H9 (cell line): ENCODE data around the gene RSU1. TPM values are rescaled to one million over a fixed set of nuclear protein-coding genes. Genes with fewer than 3 reads are reported as not detected.
"Not testable (repeated sequence)": the region's sequence is repeated elsewhere in the genome, so short reads cannot be mapped to it uniquely, and the experiment has no call there.

Experiments used
- DNase-seq: peaks from one replicate; pipeline ENCODE4 v3.0.0-alpha.2; 2017
- H2AFZ ChIP-seq: one replicate; pipeline ENCODE4 v1.6.1; 2013; ENCODE audit warnings: mild to moderate bottlenecking, low read length, control low read depth, moderate library complexity
- H2AK5ac ChIP-seq: 2 replicates; pipeline ENCODE4 v1.6.1; 2013; ENCODE audit warnings: low read length, control low read depth, mixed read lengths; ENCODE audit not compliant: insufficient read length
- H2BK120ac ChIP-seq: one replicate; pipeline ENCODE4 v1.6.1; 2013; ENCODE audit warnings: low read depth, mild to moderate bottlenecking, low read length, control low read depth, inconsistent platforms; ENCODE audit not compliant: poor library complexity, severe bottlenecking
- H2BK12ac ChIP-seq: 2 replicates; pipeline ENCODE4 v1.6.1; 2013; ENCODE audit warnings: low read length, control low read depth, mixed read lengths, low read depth; ENCODE audit not compliant: insufficient read length
- H2BK15ac ChIP-seq: 2 replicates; pipeline ENCODE4 v1.6.1; 2013; ENCODE audit warnings: low read depth, low read length, control low read depth
- H2BK20ac ChIP-seq: one replicate; pipeline ENCODE4 v1.6.1; 2013; ENCODE audit warnings: low read depth, mild to moderate bottlenecking, low read length, control low read depth, inconsistent platforms; ENCODE audit not compliant: poor library complexity, severe bottlenecking
- H2BK5ac ChIP-seq: 2 replicates; pipeline ENCODE4 v1.6.1; 2013; ENCODE audit warnings: low read length, control low read depth, mixed read lengths; ENCODE audit not compliant: insufficient read length
- H3K14ac ChIP-seq: 2 replicates; pipeline ENCODE4 v1.6.1; 2013; ENCODE audit warnings: low read length, control low read depth; ENCODE audit not compliant: insufficient read depth
- H3K18ac ChIP-seq: 2 replicates; pipeline ENCODE4 v1.6.1; 2013; ENCODE audit warnings: low read depth, mild to moderate bottlenecking, mixed read lengths, low read length, control low read depth; ENCODE audit not compliant: insufficient read length
- H3K23ac ChIP-seq: 2 replicates; pipeline ENCODE4 v1.6.1; 2013; ENCODE audit warnings: low read length, control low read depth, mixed read lengths, low read depth; ENCODE audit not compliant: insufficient read length
- H3K23me2 ChIP-seq: 2 replicates; pipeline ENCODE4 v1.6.1; 2013; ENCODE audit warnings: low read depth, mild to moderate bottlenecking, mixed read lengths, low read length, control low read depth; ENCODE audit not compliant: insufficient read length, poor library complexity, severe bottlenecking
- H3K27ac ChIP-seq: 2 replicates; pipeline ENCODE4 v1.5.1; 2013; ENCODE audit warnings: low read length, control low read depth, mixed read lengths, low read depth; ENCODE audit not compliant: insufficient read length
- H3K27me3 ChIP-seq: 2 replicates; pipeline ENCODE4 v1.6.1; 2013; ENCODE audit warnings: low read length, control low read depth, inconsistent platforms; ENCODE audit not compliant: insufficient read depth
- H3K4ac ChIP-seq: 2 replicates; pipeline ENCODE4 v1.6.1; 2013; ENCODE audit warnings: low read depth, mild to moderate bottlenecking, control low read depth, inconsistent platforms, low read length, moderate library complexity
- H3K4me1 ChIP-seq: 2 replicates; pipeline ENCODE4 v1.6.1; 2013; ENCODE audit warnings: low read length, control low read depth, inconsistent platforms; ENCODE audit not compliant: insufficient read depth
- H3K4me2 ChIP-seq: 2 replicates; pipeline ENCODE4 v1.6.1; 2013; ENCODE audit warnings: low read length, control low read depth, mixed read lengths; ENCODE audit not compliant: insufficient read length, insufficient read depth
- H3K56ac ChIP-seq: 2 replicates; pipeline ENCODE4 v1.6.1; 2013; ENCODE audit warnings: low read depth, mild to moderate bottlenecking, mixed read lengths, low read length, control low read depth; ENCODE audit not compliant: insufficient read length
- H3K79me1 ChIP-seq: 2 replicates; pipeline ENCODE4 v1.6.1; 2013; ENCODE audit warnings: low read depth, mild to moderate bottlenecking, moderate library complexity, low read length, control low read depth, inconsistent platforms; ENCODE audit not compliant: insufficient read depth, poor library complexity, severe bottlenecking
- H3K79me2 ChIP-seq: 2 replicates; pipeline ENCODE4 v1.6.1; 2013; ENCODE audit warnings: low read length, control low read depth, inconsistent platforms; ENCODE audit not compliant: insufficient read depth
- H3K9ac ChIP-seq: 2 replicates; pipeline ENCODE4 v1.6.1; 2013; ENCODE audit warnings: low read length, control low read depth, mixed read lengths; ENCODE audit not compliant: insufficient read length; ENCODE audit errors: extremely low read depth
- H3K9me3 ChIP-seq: one replicate; pipeline ENCODE4 v1.6.1; 2013; ENCODE audit warnings: low read depth, low read length, inconsistent platforms; ENCODE audit not compliant: control insufficient read depth
- H3T11ph ChIP-seq: one replicate; pipeline ENCODE4 v1.6.1; 2013; ENCODE audit warnings: mild to moderate bottlenecking, low read length, control low read depth, inconsistent platforms
- H4K20me1 ChIP-seq: one replicate; pipeline ENCODE4 v1.6.1; 2013; ENCODE audit not compliant: control insufficient read depth, insufficient read length, insufficient read depth
- H4K5ac ChIP-seq: 2 replicates; pipeline ENCODE4 v1.6.1; 2013; ENCODE audit warnings: low read depth, mild to moderate bottlenecking, mixed read lengths, low read length, control low read depth; ENCODE audit not compliant: insufficient read length
- H4K8ac ChIP-seq: replicated peaks from 2 replicates; pipeline ENCODE4 v1.6.1; 2013; ENCODE audit warnings: low read length, control low read depth, mixed read lengths, low read depth; ENCODE audit not compliant: insufficient read length
- H4K91ac ChIP-seq: 2 replicates; pipeline ENCODE4 v1.6.1; 2013; ENCODE audit warnings: low read depth, mild to moderate bottlenecking, moderate library complexity, mixed read lengths, low read length, control low read depth; ENCODE audit not compliant: insufficient read length
- H3K27ac Mint-ChIP-seq, 3 experiments: 2 replicates in 2 of 3; 3 replicates in 1 of 3; pipeline ENCODE4 v1.8.0; 2020 to 2021; ENCODE audit warnings: mixed read lengths in 3 of 3, mild to moderate bottlenecking in 1 of 3, moderate library complexity in 1 of 3
- H3K27me3 Mint-ChIP-seq: 2 replicates; pipeline ENCODE4 v1.8.0; 2021; ENCODE audit warnings: low read depth, mild to moderate bottlenecking, moderate library complexity, mixed read lengths
- H3K36me3 Mint-ChIP-seq, 3 experiments: 2 replicates in 2 of 3; 3 replicates in 1 of 3; pipeline ENCODE4 v1.8.0; 2020 to 2021; ENCODE audit warnings: low read depth in 3 of 3, mixed read lengths in 3 of 3; ENCODE audit not compliant: insufficient read depth in 1 of 3
- H3K4me1 Mint-ChIP-seq, 2 experiments: 2 replicates each; pipeline ENCODE4 v1.8.0; 2020; ENCODE audit warnings: mixed read lengths in 2 of 2
- H3K4me3 Mint-ChIP-seq, 2 experiments: 2 replicates in 1 of 2; 3 replicates in 1 of 2; pipeline ENCODE4 v1.8.0; 2020 to 2021; ENCODE audit warnings: mild to moderate bottlenecking in 2 of 2, mixed read lengths in 2 of 2, moderate library complexity in 1 of 2
- H3K9me3 Mint-ChIP-seq, 2 experiments: 2 replicates in 1 of 2; 3 replicates in 1 of 2; pipeline ENCODE4 v1.8.0; 2020; ENCODE audit warnings: mild to moderate bottlenecking in 2 of 2, mixed read lengths in 2 of 2, moderate library complexity in 1 of 2
- WGBS: extraction: QIAGEN DNeasy Blood & Tissue Kit; methylation state at CpG from one replicate; pipeline ENCODE4 v1.1.7; 2013; ENCODE audit warnings: missing lambda C conversion rate, low lambda C conversion rate, mixed read lengths; ENCODE audit not compliant: insufficient read length; ENCODE audit errors: extremely low coverage; 5-methylcytosine and 5-hydroxymethylcytosine counted together
- total RNA-seq: library from RNA; stranded (reverse); gene quantifications from 2 replicates; pipeline ENCODE4 v1.2.1, GENCODE V29; 2021
- TF ChIP-seq, protein P1 (sequence below): fragments of 200-600 bp; sonication (generic); conservative IDR thresholded peaks from 3 replicates; pipeline ENCODE4 v1.8.0; 2021; ENCODE audit warnings: antibody characterized with exemption, mild to moderate bottlenecking

RSU1 gene
- total RNA-seq, 1 experiment from 2014 or later, result 59.4 TPM

GRCh38 chr10:16754765-16755164 is 62.5 kb downstream of the RSU1 start:
- no peaks in the 10 kb centered on the region for H3K27me3 Mint-ChIP-seq
- Histone ChIP-seq H3K27me3 (no peaks in the 10 kb centered on the region), H3K27ac (no peak overlapping the region), H2BK120ac (no peak overlapping the region), H3K4ac (no peak overlapping the region), H4K8ac (no peak overlapping the region), H3K4me1 (no peaks in the 10 kb centered on the region), H2BK15ac (no peak overlapping the region), H3K79me2 (no peaks in the 10 kb centered on the region), H2AFZ (no peak overlapping the region), H3K9me3 (no peaks in the 10 kb centered on the region), H3K23ac (no peak overlapping the region), H4K5ac (no peak overlapping the region), H3T11ph (no peak overlapping the region), H3K56ac (no peak overlapping the region), H3K9ac (no peak overlapping the region), H2AK5ac (no peak overlapping the region), H3K18ac (no peak overlapping the region), H3K4me2 (no peak overlapping the region), H2BK5ac (no peak overlapping the region), H3K14ac (no peak overlapping the region), H2BK20ac (no peak overlapping the region), H3K79me1 (no peaks in the 10 kb centered on the region), H3K23me2 (no peaks in the 10 kb centered on the region), H4K91ac (no peak overlapping the region), H4K20me1 (no peaks in the 10 kb centered on the region), H2BK12ac (no peak overlapping the region)
- no peaks in the 10 kb centered on the region for H3K9me3 Mint-ChIP-seq
- H3K27ac Mint-ChIP-seq, result peak overlapping the region in 1 of 3 experiments; percentile 70; a peak in 1 of 7 replicates
- no peak overlapping the region for H3K4me3 Mint-ChIP-seq
- peaks cover 5 to 6% of the 10 kb centered on the region in 2 experiments; a peak in 3 of 4 replicates for H3K4me1 Mint-ChIP-seq
- no CpG with 5 or more reads among the region's 6 CpGs for WGBS
- no peak for DNase-seq
- peaks cover 11 to 31% (median 16%) of the 10 kb centered on the region in 3 experiments for H3K36me3 Mint-ChIP-seq
- TF ChIP-seq, protein P1, sequence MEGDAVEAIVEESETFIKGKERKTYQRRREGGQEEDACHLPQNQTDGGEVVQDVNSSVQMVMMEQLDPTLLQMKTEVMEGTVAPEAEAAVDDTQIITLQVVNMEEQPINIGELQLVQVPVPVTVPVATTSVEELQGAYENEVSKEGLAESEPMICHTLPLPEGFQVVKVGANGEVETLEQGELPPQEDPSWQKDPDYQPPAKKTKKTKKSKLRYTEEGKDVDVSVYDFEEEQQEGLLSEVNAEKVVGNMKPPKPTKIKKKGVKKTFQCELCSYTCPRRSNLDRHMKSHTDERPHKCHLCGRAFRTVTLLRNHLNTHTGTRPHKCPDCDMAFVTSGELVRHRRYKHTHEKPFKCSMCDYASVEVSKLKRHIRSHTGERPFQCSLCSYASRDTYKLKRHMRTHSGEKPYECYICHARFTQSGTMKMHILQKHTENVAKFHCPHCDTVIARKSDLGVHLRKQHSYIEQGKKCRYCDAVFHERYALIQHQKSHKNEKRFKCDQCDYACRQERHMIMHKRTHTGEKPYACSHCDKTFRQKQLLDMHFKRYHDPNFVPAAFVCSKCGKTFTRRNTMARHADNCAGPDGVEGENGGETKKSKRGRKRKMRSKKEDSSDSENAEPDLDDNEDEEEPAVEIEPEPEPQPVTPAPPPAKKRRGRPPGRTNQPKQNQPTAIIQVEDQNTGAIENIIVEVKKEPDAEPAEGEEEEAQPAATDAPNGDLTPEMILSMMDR, result no peak

DNA sequence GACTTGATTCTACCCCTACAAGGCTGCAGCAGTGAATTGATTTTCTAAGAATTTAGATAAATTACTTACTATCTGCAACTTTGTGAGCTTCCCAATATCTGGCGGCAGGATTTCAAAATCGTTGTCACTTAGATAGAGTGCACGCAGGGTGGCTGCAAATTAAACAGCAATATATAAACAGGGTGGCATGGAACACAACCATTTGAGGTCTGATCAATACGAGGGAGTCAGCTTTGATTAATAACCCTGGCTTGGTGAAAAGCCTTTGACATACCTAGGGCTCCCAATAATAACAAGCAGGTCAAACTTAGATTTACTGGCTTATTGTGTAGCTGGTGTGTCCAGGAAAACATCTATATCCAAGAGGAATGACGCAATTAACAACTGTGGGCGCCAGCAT is 64.4 kb downstream of the RSU1 start:
- H3K4ac ChIP-seq, H3K27me3 ChIP-seq, H2BK15ac ChIP-seq, H3T11ph ChIP-seq, H2BK20ac ChIP-seq, H3K9ac ChIP-seq, H3K79me2 ChIP-seq, H3K4me1 ChIP-seq, H3K4me3 Mint-ChIP-seq, H3K27ac ChIP-seq, H4K91ac ChIP-seq, H4K20me1 ChIP-seq, H3K23ac ChIP-seq, DNase-seq, H2BK12ac ChIP-seq, H3K27me3 Mint-ChIP-seq, H3K4me1 Mint-ChIP-seq, H3K9me3 ChIP-seq, H4K5ac ChIP-seq, H2AK5ac ChIP-seq, H2BK5ac ChIP-seq, H4K8ac ChIP-seq, H2BK120ac ChIP-seq, H3K4me2 ChIP-seq, H3K27ac Mint-ChIP-seq, H3K56ac ChIP-seq, H2AFZ ChIP-seq, H3K14ac ChIP-seq, H3K79me1 ChIP-seq, H3K23me2 ChIP-seq, H3K18ac ChIP-seq, H3K9me3 Mint-ChIP-seq: not testable (repeated sequence)
- no CpG with 5 or more reads among the region's 6 CpGs for WGBS
- peaks cover 4 to 24% (median 6%) of the 10 kb centered on the region in 3 experiments; a peak in 6 of 7 replicates for H3K36me3 Mint-ChIP-seq
